ENCODE measurements around the gene CA14.

CA14 gene

GRCh38 chr1:150282558-150282958 lies 25.0 kb downstream of the CA14 start:
- Histone ChIP-seq H3K27ac (no peak overlapping the region), H3K27me3 (ENCODE audit: insufficient read depth, low read depth, severe bottlenecking) (no peaks in the 10 kb centered on the region), H3K9me3 (ENCODE audit: severe bottlenecking) (no peaks in the 10 kb centered on the region), H3K4me3 (ENCODE audit: low read depth, low read length) (peak overlapping the region; percentile 52), H3K36me3 (no peaks in the 10 kb centered on the region)
- DNase-seq: no peak
- TF ChIP-seq CTCF (IDR thresholded peaks at IDR 0.05; ENCODE audit: low read depth, low read length): no peak

GRCh38 chr1:150283260-150283659 lies 25.7 kb downstream of the CA14 start:
- H3K9me3 ChIP-seq (ENCODE audit: severe bottlenecking): no peaks in the 10 kb centered on the region
- no peak for DNase-seq
- no peaks in the 10 kb centered on the region for H3K27me3 ChIP-seq (ENCODE audit: insufficient read depth, low read depth, severe bottlenecking)
- no peak for TF ChIP-seq CTCF (IDR thresholded peaks at IDR 0.05; ENCODE audit: low read depth, low read length)
- no peak overlapping the region for H3K27ac ChIP-seq
- H3K36me3 ChIP-seq: no peaks in the 10 kb centered on the region
- H3K4me3 ChIP-seq (ENCODE audit: low read depth, low read length): peak overlapping the region; percentile 52

GRCh38 chr1:150288382-150288781 lies 30.8 kb downstream of the CA14 start:
- Histone ChIP-seq H3K36me3 (no peaks in the 10 kb centered on the region), H3K27me3 (ENCODE audit: insufficient read depth, low read depth, severe bottlenecking) (no peaks in the 10 kb centered on the region), H3K4me3 (ENCODE audit: low read depth, low read length) (no peak overlapping the region), H3K27ac (no peak overlapping the region), H3K9me3 (ENCODE audit: severe bottlenecking) (no peaks in the 10 kb centered on the region)
- no peak for DNase-seq
- TF ChIP-seq CTCF (IDR thresholded peaks at IDR 0.05; ENCODE audit: low read depth, low read length): no peak

- Histone ChIP-seq H3K4me3 (ENCODE audit: low read depth, low read length) (no peak overlapping the region), H3K27me3 (ENCODE audit: insufficient read depth, low read depth, severe bottlenecking) (no peaks in the 10 kb centered on the region), H3K27ac (no peak overlapping the region), H3K36me3 (peaks cover 1% of the 10 kb centered on the region; the same call in 1 of the 2 replicates), H3K9me3 (ENCODE audit: severe bottlenecking) (no peaks in the 10 kb centered on the region)
- no peak for TF ChIP-seq CTCF (IDR thresholded peaks at IDR 0.05; ENCODE audit: low read depth, low read length)
- no peak for DNase-seq
These were observed 31.2 kb downstream of the CA14 start for GRCh38 chr1:150288822-150289221.

- no peaks in the 10 kb centered on the region for H3K27me3 ChIP-seq (ENCODE audit: insufficient read depth, low read depth, severe bottlenecking)
- TF ChIP-seq CTCF (IDR thresholded peaks at IDR 0.05; ENCODE audit: low read depth, low read length): no peak
- peaks cover 47% of the 10 kb centered on the region for H3K36me3 ChIP-seq
- DNase-seq: peak; percentile 96
- peak within 1 kb of the TSS; percentile 88 for H3K4me3 ChIP-seq (ENCODE audit: low read depth, low read length)
- peak within 1 kb of the TSS; percentile 85 for H3K27ac ChIP-seq
- H3K9me3 ChIP-seq (ENCODE audit: severe bottlenecking): no peaks in the 10 kb centered on the region
These were observed 36.1 kb downstream of the CA14 start, which contains the start of gene MRPS21 for GRCh38 chr1:150293433-150294253. Gene MRPS21, plus strand, starts transcription at chr1:150293861. Its CDS starts 506 bp downstream, at chr1:150294367.

Data from WERI-Rb-1 (cell line).